GM19035 (cell line): ENCODE measurements around the gene STAC.

ENCODE experiments used
- ATAC-seq: cut with Tn5 transposase; IDR thresholded peaks from one replicate; pipeline ENCODE4 v1.9.1; 2021; ENCODE audit not compliant: unreplicated experiment

Gene STAC

GRCh38 chr3:36512555-36512954 lies 132.3 kb downstream of the STAC start:
- no peak for ATAC-seq

GRCh38 chr3:36514171-36514570 lies 133.9 kb downstream of the STAC start:
- ATAC-seq: no peak

GRCh38 chr3:36519682-36520081 lies 139.4 kb downstream of the STAC start:
- no peak for ATAC-seq

GRCh38 chr3:36520241-36521006 lies 140.1 kb downstream of the STAC start:
- no peak for ATAC-seq

- ATAC-seq: no peak
Measured at GRCh38 chr3:36521007-36521379, 140.7 kb downstream of the STAC start.

GRCh38 chr3:36524560-36524959 lies 144.3 kb downstream of the STAC start:
- ATAC-seq: no peak

GRCh38 chr3:36525115-36525801 lies 145.0 kb downstream of the STAC start:
- ATAC-seq: no peak

- ATAC-seq: no peak
Measured at GRCh38 chr3:36538136-36538749, 157.9 kb downstream of the STAC start.

GRCh38 chr3:36540888-36541518 lies 160.7 kb downstream of the STAC start:
- ATAC-seq: no peak

GRCh38 chr3:36542186-36542585 lies 161.9 kb downstream of the STAC start:
- no peak for ATAC-seq

GRCh38 chr3:36543276-36543997 lies 163.1 kb downstream of the STAC start:
- no peak for ATAC-seq

GRCh38 chr3:36546226-36546625 lies 165.9 kb downstream of the STAC start:
- no peak for ATAC-seq

GRCh38 chr3:36548712-36549111 lies 168.4 kb downstream of the STAC start:
- no peak for ATAC-seq

- ATAC-seq: no peak
Measured at GRCh38 chr3:36557021-36557707, 176.9 kb downstream of the STAC start.

GRCh38 chr3:36557708-36558421 lies 177.6 kb downstream of the STAC start:
- no peak for ATAC-seq

- no peak for ATAC-seq
Measured at GRCh38 chr3:36558961-36559360, 178.7 kb downstream of the STAC start.

GRCh38 chr3:36560685-36561084 lies 180.4 kb downstream of the STAC start:
- no peak for ATAC-seq

GRCh38 chr3:36561601-36562000 lies 181.3 kb downstream of the STAC start:
- ATAC-seq: no peak

- ATAC-seq: no peak
Measured at GRCh38 chr3:36562945-36563344, 182.6 kb downstream of the STAC start.

GRCh38 chr3:36575241-36575640 lies 194.9 kb downstream of the STAC start:
- no peak for ATAC-seq
